ENCODE data around the gene KCNT2. TPM values are rescaled to one million over a fixed set of nuclear protein-coding genes. Genes with fewer than 3 reads are reported as not detected.

Gene KCNT2
- total RNA-seq, 1 experiment from 2014 or later: not detected

DNA sequence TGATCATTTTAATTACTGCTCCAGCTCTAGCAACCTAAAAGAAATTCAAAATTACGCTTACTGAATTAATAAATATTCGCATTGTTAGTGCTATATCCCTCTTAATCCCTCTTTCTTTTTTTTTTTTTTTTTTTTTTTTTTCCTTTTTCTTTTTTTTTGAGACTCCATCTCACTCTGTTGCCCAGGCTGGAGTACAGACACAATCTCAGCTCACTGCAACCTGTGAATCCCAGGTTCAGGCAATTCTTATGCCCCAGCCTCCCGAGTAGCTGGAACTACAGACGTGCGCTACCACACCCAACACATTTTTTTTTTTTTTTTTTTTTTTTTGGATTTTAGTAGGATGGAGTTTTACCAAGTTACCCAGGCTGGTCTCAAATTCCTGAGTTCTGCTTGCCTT, 157.1 kb downstream of the KCNT2 start:
- Histone ChIP-seq H3K4me3 (ENCODE audit: low read length) (no peak overlapping the region), H3K9me2 (replicated peaks; ENCODE audit: insufficient read depth, low read length) (0 out of 2 replicates have a peak, but pooled peaks cover 3% of the 10 kb centered on the region)
- DNase-seq: no peak

GRCh38 chr1:196450143-196451095, 157.8 kb downstream of the KCNT2 start:
- peaks cover 3% of the 10 kb centered on the region; the same call in 1 of the 2 replicates for H3K9me3 ChIP-seq (ENCODE audit: low read length)
- H4K20me1 ChIP-seq (ENCODE audit: insufficient read depth, low read depth, low read length): no peaks in the 10 kb centered on the region
- H3K27me3 ChIP-seq (ENCODE audit: low read length): no peaks in the 10 kb centered on the region
- no peak for DNase-seq
- H3K4me3 ChIP-seq (ENCODE audit: low read length): no peak overlapping the region
- no peak overlapping the region for H2AFZ ChIP-seq (ENCODE audit: low read length)
- no peak overlapping the region for H3K27ac ChIP-seq (ENCODE audit: low read length)
- H3K4me2 ChIP-seq (ENCODE audit: low read depth, low read length, poor library complexity, severe bottlenecking): no peak overlapping the region
- H3K36me3 ChIP-seq (ENCODE audit: insufficient read depth, low read length): no peaks in the 10 kb centered on the region
- H3K9me2 ChIP-seq (replicated peaks; ENCODE audit: insufficient read depth, low read length): 0 out of 2 replicates have a peak, but pooled peaks cover 3% of the 10 kb centered on the region
- no peaks in the 10 kb centered on the region for H3K79me2 ChIP-seq (ENCODE audit: low read length)
- no peak overlapping the region for H3K9ac ChIP-seq (ENCODE audit: low read length)
- H3K4me1 ChIP-seq (ENCODE audit: low read length): no peaks in the 10 kb centered on the region; the same call in 1 of the 2 replicates

More for the DNA sequence above, 157.1 kb downstream of the KCNT2 start:
- H2AFZ ChIP-seq (ENCODE audit: low read length): no peak overlapping the region
- H3K27ac ChIP-seq (ENCODE audit: low read length): no peak overlapping the region
- H3K36me3 ChIP-seq (ENCODE audit: insufficient read depth, low read length): no peaks in the 10 kb centered on the region
- no peaks in the 10 kb centered on the region for H4K20me1 ChIP-seq (ENCODE audit: insufficient read depth, low read depth, low read length)
- H3K9me3 ChIP-seq (ENCODE audit: low read length): peaks cover 3% of the 10 kb centered on the region; the same call in 1 of the 2 replicates
- H3K9ac ChIP-seq (ENCODE audit: low read length): no peak overlapping the region
- no peaks in the 10 kb centered on the region; the same call in 1 of the 2 replicates for H3K4me1 ChIP-seq (ENCODE audit: low read length)
- H3K4me2 ChIP-seq (ENCODE audit: low read depth, low read length, poor library complexity, severe bottlenecking): no peak overlapping the region
- H3K79me2 ChIP-seq (ENCODE audit: low read length): no peaks in the 10 kb centered on the region
- H3K27me3 ChIP-seq (ENCODE audit: low read length): no peaks in the 10 kb centered on the region

- H3K27me3 ChIP-seq (ENCODE audit: low read length): no peaks in the 10 kb centered on the region
- 0 out of 2 replicates have a peak, but pooled peaks cover 3% of the 10 kb centered on the region for H3K9me2 ChIP-seq (replicated peaks; ENCODE audit: insufficient read depth, low read length)
- H4K20me1 ChIP-seq (ENCODE audit: insufficient read depth, low read depth, low read length): no peaks in the 10 kb centered on the region
- no peak overlapping the region for H3K9ac ChIP-seq (ENCODE audit: low read length)
- H3K4me1 ChIP-seq (ENCODE audit: low read length): no peaks in the 10 kb centered on the region; the same call in 1 of the 2 replicates
- no peaks in the 10 kb centered on the region for H3K36me3 ChIP-seq (ENCODE audit: insufficient read depth, low read length)
- no peak overlapping the region for H3K27ac ChIP-seq (ENCODE audit: low read length)
- no peaks in the 10 kb centered on the region for H3K79me2 ChIP-seq (ENCODE audit: low read length)
- H3K4me3 ChIP-seq (ENCODE audit: low read length): no peak overlapping the region
- no peak for DNase-seq
- no peak overlapping the region for H3K4me2 ChIP-seq (ENCODE audit: low read depth, low read length, poor library complexity, severe bottlenecking)
- H3K9me3 ChIP-seq (ENCODE audit: low read length): peaks cover 3% of the 10 kb centered on the region; the same call in 1 of the 2 replicates
- no peak overlapping the region for H2AFZ ChIP-seq (ENCODE audit: low read length)
These were observed 158.8 kb downstream of the KCNT2 start for GRCh38 chr1:196449460-196449859.

DNA sequence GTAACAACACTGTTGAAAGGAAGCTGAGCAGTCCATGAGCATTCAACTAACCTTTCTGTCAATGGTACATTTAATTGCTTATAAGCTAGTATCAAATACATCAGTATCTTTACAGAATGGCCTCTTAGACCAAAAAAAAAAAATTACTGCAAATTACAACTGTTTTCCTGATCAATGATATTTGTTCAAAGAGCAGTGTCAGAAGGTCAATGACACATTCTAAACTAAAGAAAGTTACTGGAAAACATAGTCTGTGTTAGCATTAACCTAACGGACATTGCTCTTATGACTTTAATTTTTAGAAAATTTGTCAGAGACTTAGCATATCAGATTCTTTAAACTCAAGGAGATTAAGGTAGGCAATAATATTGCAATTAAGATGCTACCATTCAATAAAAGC, 162.5 kb downstream of the KCNT2 start:
- no peak overlapping the region for H3K9ac ChIP-seq (ENCODE audit: low read length)

DNA sequence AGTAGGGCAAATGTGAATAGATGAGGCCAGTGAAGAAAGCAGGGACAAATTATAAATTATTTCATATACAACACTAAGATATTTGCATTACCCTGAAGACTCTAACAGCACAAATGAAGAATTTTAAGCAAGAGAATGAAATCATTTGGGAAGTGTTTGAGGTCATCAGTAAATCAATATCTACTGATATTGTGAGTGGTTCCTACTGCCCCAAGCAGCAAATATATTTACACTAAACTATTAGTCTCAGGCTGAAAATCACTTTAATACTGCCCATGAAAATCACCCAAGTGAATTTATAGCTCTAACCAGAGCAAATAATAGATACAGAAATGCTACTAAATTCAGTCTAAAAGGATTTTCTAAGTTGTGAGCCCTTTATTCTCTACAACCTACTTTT, 163.6 kb downstream of the KCNT2 start:
- Histone ChIP-seq H3K4me3 (ENCODE audit: low read length) (no peak overlapping the region), H3K27me3 (ENCODE audit: low read length) (no peaks in the 10 kb centered on the region), H3K27ac (ENCODE audit: low read length) (no peak overlapping the region), H3K9ac (ENCODE audit: low read length) (no peak overlapping the region), H2AFZ (ENCODE audit: low read length) (no peak overlapping the region), H3K79me2 (ENCODE audit: low read length) (no peaks in the 10 kb centered on the region), H4K20me1 (ENCODE audit: insufficient read depth, low read depth, low read length) (no peaks in the 10 kb centered on the region), H3K36me3 (ENCODE audit: insufficient read depth, low read length) (no peaks in the 10 kb centered on the region), H3K9me2 (replicated peaks; ENCODE audit: insufficient read depth, low read length) (0 out of 2 replicates have a peak, but pooled peaks cover 3% of the 10 kb centered on the region), H3K4me2 (ENCODE audit: low read depth, low read length, poor library complexity, severe bottlenecking) (no peak overlapping the region), H3K9me3 (ENCODE audit: low read length) (no peaks in the 10 kb centered on the region), H3K4me1 (ENCODE audit: low read length) (no peaks in the 10 kb centered on the region)
- no peak for DNase-seq

More for the DNA sequence above, 162.5 kb downstream of the KCNT2 start:
- no peak overlapping the region for H3K27ac ChIP-seq (ENCODE audit: low read length)
- no peaks in the 10 kb centered on the region for H3K27me3 ChIP-seq (ENCODE audit: low read length)
- H4K20me1 ChIP-seq (ENCODE audit: insufficient read depth, low read depth, low read length): no peaks in the 10 kb centered on the region
- no peaks in the 10 kb centered on the region; the same call in 1 of the 2 replicates for H3K4me1 ChIP-seq (ENCODE audit: low read length)
- no peaks in the 10 kb centered on the region for H3K79me2 ChIP-seq (ENCODE audit: low read length)
- H3K4me3 ChIP-seq (ENCODE audit: low read length): no peak overlapping the region
- H3K36me3 ChIP-seq (ENCODE audit: insufficient read depth, low read length): no peaks in the 10 kb centered on the region
- no peaks in the 10 kb centered on the region for H3K9me3 ChIP-seq (ENCODE audit: low read length)
- DNase-seq: no peak
- no peak overlapping the region for H3K4me2 ChIP-seq (ENCODE audit: low read depth, low read length, poor library complexity, severe bottlenecking)
- 0 out of 2 replicates have a peak, but pooled peaks cover 3% of the 10 kb centered on the region for H3K9me2 ChIP-seq (replicated peaks; ENCODE audit: insufficient read depth, low read length)
- no peak overlapping the region for H2AFZ ChIP-seq (ENCODE audit: low read length)

DNA sequence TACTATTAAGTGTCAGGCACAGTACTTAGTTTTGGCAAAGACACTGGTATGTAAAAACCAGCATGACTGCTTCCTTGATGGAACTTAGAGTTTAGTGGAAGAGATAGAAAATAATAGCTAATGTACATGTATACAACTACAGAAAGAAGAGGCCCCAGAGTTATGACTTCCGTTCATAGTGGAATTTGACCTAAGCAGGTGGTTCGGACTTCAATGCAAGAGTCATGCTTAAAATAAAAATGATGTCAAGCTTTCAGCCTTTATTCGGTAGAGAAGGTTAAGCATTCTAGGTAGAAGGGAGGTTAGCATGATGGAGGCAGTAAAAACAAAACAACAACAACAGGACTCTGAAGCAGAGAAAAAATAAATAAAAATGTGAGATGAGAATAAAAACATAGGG, 165.9 kb downstream of the KCNT2 start:
- Histone ChIP-seq H3K9me2 (replicated peaks; ENCODE audit: insufficient read depth, low read length) (no peaks in the 10 kb centered on the region), H3K27me3 (ENCODE audit: low read length) (no peaks in the 10 kb centered on the region), H3K4me3 (ENCODE audit: low read length) (no peak overlapping the region), H2AFZ (ENCODE audit: low read length) (no peak overlapping the region), H4K20me1 (ENCODE audit: insufficient read depth, low read depth, low read length) (no peaks in the 10 kb centered on the region), H3K27ac (ENCODE audit: low read length) (no peak overlapping the region), H3K36me3 (ENCODE audit: insufficient read depth, low read length) (no peaks in the 10 kb centered on the region), H3K4me2 (ENCODE audit: low read depth, low read length, poor library complexity, severe bottlenecking) (no peak overlapping the region), H3K9me3 (ENCODE audit: low read length) (no peaks in the 10 kb centered on the region), H3K79me2 (ENCODE audit: low read length) (no peaks in the 10 kb centered on the region), H3K4me1 (ENCODE audit: low read length) (no peaks in the 10 kb centered on the region), H3K9ac (ENCODE audit: low read length) (no peak overlapping the region)
- no peak for DNase-seq

DNA sequence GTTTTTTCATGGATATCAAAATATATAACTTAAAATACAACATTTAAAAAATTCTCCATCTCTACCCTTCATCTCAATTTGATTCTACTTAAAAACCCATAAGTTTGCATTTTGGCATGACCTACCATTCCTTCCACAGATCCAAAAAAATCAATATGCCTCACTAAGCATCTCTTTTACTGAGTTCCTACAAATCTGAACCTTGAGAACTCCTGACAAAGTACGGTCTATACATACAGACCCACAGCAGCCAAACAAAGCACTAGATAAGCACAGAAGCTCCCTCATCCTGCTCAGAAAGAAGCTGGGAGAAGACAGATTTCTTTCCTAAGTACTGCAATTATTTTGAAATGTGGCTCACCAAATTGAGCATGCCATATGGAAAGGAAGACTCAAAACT, 167.5 kb downstream of the KCNT2 start:
- Histone ChIP-seq H3K9me3 (ENCODE audit: low read length) (no peaks in the 10 kb centered on the region), H3K9ac (ENCODE audit: low read length) (no peak overlapping the region), H3K36me3 (ENCODE audit: insufficient read depth, low read length) (no peaks in the 10 kb centered on the region), H4K20me1 (ENCODE audit: insufficient read depth, low read depth, low read length) (no peaks in the 10 kb centered on the region), H3K79me2 (ENCODE audit: low read length) (no peaks in the 10 kb centered on the region), H2AFZ (ENCODE audit: low read length) (no peak overlapping the region), H3K9me2 (replicated peaks; ENCODE audit: insufficient read depth, low read length) (no peaks in the 10 kb centered on the region), H3K27me3 (ENCODE audit: low read length) (no peaks in the 10 kb centered on the region), H3K4me2 (ENCODE audit: low read depth, low read length, poor library complexity, severe bottlenecking) (no peak overlapping the region), H3K27ac (ENCODE audit: low read length) (no peak overlapping the region), H3K4me1 (ENCODE audit: low read length) (no peaks in the 10 kb centered on the region), H3K4me3 (ENCODE audit: low read length) (no peak overlapping the region)
- DNase-seq: no peak

- H3K9ac ChIP-seq (ENCODE audit: low read length): no peak overlapping the region
- no peak overlapping the region for H3K4me2 ChIP-seq (ENCODE audit: low read depth, low read length, poor library complexity, severe bottlenecking)
- no peak overlapping the region for H2AFZ ChIP-seq (ENCODE audit: low read length)
- no peaks in the 10 kb centered on the region for H4K20me1 ChIP-seq (ENCODE audit: insufficient read depth, low read depth, low read length)
- no peaks in the 10 kb centered on the region for H3K4me1 ChIP-seq (ENCODE audit: low read length)
- no peaks in the 10 kb centered on the region for H3K36me3 ChIP-seq (ENCODE audit: insufficient read depth, low read length)
- H3K9me3 ChIP-seq (ENCODE audit: low read length): 0 out of 2 replicates have a peak, but pooled peaks cover 2% of the 10 kb centered on the region
- DNase-seq: no peak
- no peaks in the 10 kb centered on the region for H3K27me3 ChIP-seq (ENCODE audit: low read length)
- H3K9me2 ChIP-seq (replicated peaks; ENCODE audit: insufficient read depth, low read length): no peaks in the 10 kb centered on the region
- H3K4me3 ChIP-seq (ENCODE audit: low read length): no peak overlapping the region
- no peaks in the 10 kb centered on the region for H3K79me2 ChIP-seq (ENCODE audit: low read length)
- H3K27ac ChIP-seq (ENCODE audit: low read length): no peak overlapping the region
These were observed 169.9 kb downstream of the KCNT2 start for GRCh38 chr1:196438329-196438728.

Measured in Karpas-422 (cell line).